BLaER1 treated with 17β-estradiol and CSF1 and Interleukin-3, amounts not matched to agents 10 nM and 100 nM (cell line): ENCODE results near the gene PRR29.

Source experiments
- H3K27ac ChIP-seq, 11 experiments: shearing (Covaris generic); formaldehyde crosslinking; 2 replicates each; pipeline ENCODE4 v1.8.1; 2022
- H3K27me3 ChIP-seq, 11 experiments: shearing (Covaris generic); formaldehyde crosslinking; 2 replicates each; pipeline ENCODE4 v1.8.1; 2022
- H3K36me3 ChIP-seq, 11 experiments: shearing (Covaris generic); formaldehyde crosslinking; 2 replicates each; pipeline ENCODE4 v1.8.1; 2022
- H3K4me1 ChIP-seq, 10 experiments: shearing (Covaris generic); formaldehyde crosslinking; 2 replicates each; pipeline ENCODE4 v1.8.1; 2022
- H3K4me2 ChIP-seq, 11 experiments: shearing (Covaris generic); formaldehyde crosslinking; 2 replicates each; pipeline ENCODE4 v1.8.1; 2022
- H3K4me3 ChIP-seq, 10 experiments: shearing (Covaris generic); formaldehyde crosslinking; 2 replicates each; pipeline ENCODE4 v1.8.1; 2022
- H3K9ac ChIP-seq, 11 experiments: shearing (Covaris generic); formaldehyde crosslinking; 2 replicates each; pipeline ENCODE4 v1.8.1; 2022
- H3K9me3 ChIP-seq, 11 experiments: shearing (Covaris generic); formaldehyde crosslinking; replicated peaks in 1 of 11; 2 replicates each; pipeline ENCODE4 v1.8.1; 2022
- H4K20me1 ChIP-seq, 11 experiments: shearing (Covaris generic); formaldehyde crosslinking; 2 replicates each; pipeline ENCODE4 v1.8.1; 2022
- Cebpa-rat ChIP-seq, 11 experiments: shearing (Covaris generic); IDR thresholded peaks; 2 replicates each; pipeline ENCODE4 v1.8.1; 2022

PRR29 gene

GRCh38 chr17:64036198-64036922 is 38.2 kb downstream of the PRR29 start:
- H3K27me3 ChIP-seq: no peaks in the 10 kb centered on the region
- no peak overlapping the region for H3K4me2 ChIP-seq
- TF ChIP-seq Cebpa-rat (IDR thresholded peaks at IDR 0.05): no peak
- H4K20me1 ChIP-seq: no peaks in the 10 kb centered on the region
- H3K9me3 ChIP-seq: no peaks in the 10 kb centered on the region
- no peaks in the 10 kb centered on the region for H3K4me1 ChIP-seq
- H3K36me3 ChIP-seq: peaks cover 0 to 28% (median 4%) of the 10 kb centered on the region in 11 experiments; a peak in 8 of 22 replicates
- H3K4me3 ChIP-seq: no peak overlapping the region
- no peak overlapping the region for H3K27ac ChIP-seq
- no peak overlapping the region for H3K9ac ChIP-seq

GRCh38 chr17:64037180-64037579 is 39.0 kb downstream of the PRR29 start:
- Histone ChIP-seq H3K4me3 (no peak overlapping the region), H4K20me1 (no peaks in the 10 kb centered on the region), H3K9me3 (no peaks in the 10 kb centered on the region), H3K4me2 (no peak overlapping the region), H3K36me3 (peaks cover 0 to 36% (median 4%) of the 10 kb centered on the region in 11 experiments; a peak in 8 of 22 replicates), H3K9ac (no peak overlapping the region; a peak in 1 of 22 replicates), H3K4me1 (no peaks in the 10 kb centered on the region), H3K27me3 (no peaks in the 10 kb centered on the region), H3K27ac (no peak overlapping the region)
- no peak for TF ChIP-seq Cebpa-rat (IDR thresholded peaks at IDR 0.05)

- no peak overlapping the region for H3K9ac ChIP-seq
- H3K27me3 ChIP-seq: no peaks in the 10 kb centered on the region
- H3K4me3 ChIP-seq: no peak overlapping the region
- H3K4me2 ChIP-seq: no peak overlapping the region
- peaks cover 0 to 42% (median 4%) of the 10 kb centered on the region in 11 experiments; a peak in 9 of 22 replicates for H3K36me3 ChIP-seq
- TF ChIP-seq Cebpa-rat (IDR thresholded peaks at IDR 0.05): no peak
- no peak overlapping the region for H3K27ac ChIP-seq
- H4K20me1 ChIP-seq: no peaks in the 10 kb centered on the region
- H3K4me1 ChIP-seq: no peaks in the 10 kb centered on the region
- no peaks in the 10 kb centered on the region for H3K9me3 ChIP-seq
Measured at GRCh38 chr17:64037802-64038201, 39.7 kb downstream of the PRR29 start.

GRCh38 chr17:64038331-64039105 is 40.4 kb downstream of the PRR29 start:
- no peaks in the 10 kb centered on the region for H3K9me3 ChIP-seq
- H3K9ac ChIP-seq: no peak overlapping the region
- H3K36me3 ChIP-seq: peaks cover 0 to 49% (median 10%) of the 10 kb centered on the region in 11 experiments; a peak in 14 of 22 replicates
- no peak overlapping the region for H3K27ac ChIP-seq
- TF ChIP-seq Cebpa-rat (IDR thresholded peaks at IDR 0.05): no peak
- no peak overlapping the region for H3K4me3 ChIP-seq
- H3K4me2 ChIP-seq: no peak overlapping the region
- H3K4me1 ChIP-seq: no peaks in the 10 kb centered on the region
- no peaks in the 10 kb centered on the region for H3K27me3 ChIP-seq
- no peaks in the 10 kb centered on the region for H4K20me1 ChIP-seq

- Histone ChIP-seq H3K4me1 (no peaks in the 10 kb centered on the region), H3K9ac (no peak overlapping the region), H3K36me3 (peaks cover 0 to 54% (median 15%) of the 10 kb centered on the region in 11 experiments; a peak in 15 of 22 replicates), H3K9me3 (no peaks in the 10 kb centered on the region), H3K27me3 (no peaks in the 10 kb centered on the region), H3K27ac (no peak overlapping the region), H3K4me2 (no peak overlapping the region), H3K4me3 (no peak overlapping the region), H4K20me1 (no peaks in the 10 kb centered on the region)
- TF ChIP-seq Cebpa-rat (IDR thresholded peaks at IDR 0.05): no peak
Measured at GRCh38 chr17:64039106-64039400, 40.9 kb downstream of the PRR29 start.

GRCh38 chr17:64040206-64040605 is 42.1 kb downstream of the PRR29 start:
- H3K9me3 ChIP-seq: no peaks in the 10 kb centered on the region
- peaks cover 6 to 66% (median 27%) of the 10 kb centered on the region in 11 experiments; a peak in 18 of 22 replicates for H3K36me3 ChIP-seq

GRCh38 chr17:64041912-64042311 is 43.8 kb downstream of the PRR29 start:
- peaks cover 20 to 83% (median 41%) of the 10 kb centered on the region in 11 experiments; a peak in 18 of 22 replicates for H3K36me3 ChIP-seq
- no peak overlapping the region for H3K9ac ChIP-seq
- no peak overlapping the region for H3K4me3 ChIP-seq
- no peak overlapping the region for H3K27ac ChIP-seq
- H3K4me1 ChIP-seq: no peaks in the 10 kb centered on the region
- H4K20me1 ChIP-seq: no peaks in the 10 kb centered on the region
- H3K27me3 ChIP-seq: no peaks in the 10 kb centered on the region
- TF ChIP-seq Cebpa-rat (IDR thresholded peaks at IDR 0.05): no peak
- no peak overlapping the region for H3K4me2 ChIP-seq
- no peaks in the 10 kb centered on the region for H3K9me3 ChIP-seq

More at GRCh38 chr17:64040206-64040605, 42.1 kb downstream of the PRR29 start:
- no peak overlapping the region for H3K4me2 ChIP-seq
- H3K4me3 ChIP-seq: no peak overlapping the region
- H3K4me1 ChIP-seq: no peaks in the 10 kb centered on the region
- no peaks in the 10 kb centered on the region for H3K27me3 ChIP-seq
- H3K9ac ChIP-seq: no peak overlapping the region
- H4K20me1 ChIP-seq: no peaks in the 10 kb centered on the region
- H3K27ac ChIP-seq: no peak overlapping the region
- TF ChIP-seq Cebpa-rat (IDR thresholded peaks at IDR 0.05): no peak

- H3K9me3 ChIP-seq: no peaks in the 10 kb centered on the region
- no peak overlapping the region for H3K27ac ChIP-seq
- no peaks in the 10 kb centered on the region for H3K27me3 ChIP-seq
- H4K20me1 ChIP-seq: no peaks in the 10 kb centered on the region
- no peak overlapping the region for H3K4me3 ChIP-seq
- H3K4me2 ChIP-seq: no peak overlapping the region
- peaks cover 20 to 88% (median 41%) of the 10 kb centered on the region in 11 experiments; a peak in 18 of 22 replicates for H3K36me3 ChIP-seq
- no peaks in the 10 kb centered on the region for H3K4me1 ChIP-seq
- no peak overlapping the region for H3K9ac ChIP-seq
- no peak for TF ChIP-seq Cebpa-rat (IDR thresholded peaks at IDR 0.05)
Measured at GRCh38 chr17:64042700-64043485, 44.7 kb downstream of the PRR29 start.

- Histone ChIP-seq H3K4me1 (no peaks in the 10 kb centered on the region), H3K27ac (no peak overlapping the region), H3K9ac (no peak overlapping the region), H3K4me3 (no peak overlapping the region), H4K20me1 (no peaks in the 10 kb centered on the region), H3K9me3 (no peaks in the 10 kb centered on the region), H3K27me3 (no peaks in the 10 kb centered on the region), H3K4me2 (no peak overlapping the region), H3K36me3 (peaks cover 25 to 97% (median 56%) of the 10 kb centered on the region in 11 experiments; a peak in 19 of 22 replicates)
- no peak for TF ChIP-seq Cebpa-rat (IDR thresholded peaks at IDR 0.05)
Measured at GRCh38 chr17:64045176-64045575, 47.0 kb downstream of the PRR29 start.
